NCI-H82 treated with DMSO at 0.1 percent for 48 hours (cell line): ENCODE measurements around the gene CAMSAP3.

Experiments
- DNase-seq: peaks from one replicate; lab custom pipeline; 2025; ENCODE audit not compliant: unreplicated experiment; lab: John Stamatoyannopoulos, UW

The CAMSAP3 gene

DNA sequence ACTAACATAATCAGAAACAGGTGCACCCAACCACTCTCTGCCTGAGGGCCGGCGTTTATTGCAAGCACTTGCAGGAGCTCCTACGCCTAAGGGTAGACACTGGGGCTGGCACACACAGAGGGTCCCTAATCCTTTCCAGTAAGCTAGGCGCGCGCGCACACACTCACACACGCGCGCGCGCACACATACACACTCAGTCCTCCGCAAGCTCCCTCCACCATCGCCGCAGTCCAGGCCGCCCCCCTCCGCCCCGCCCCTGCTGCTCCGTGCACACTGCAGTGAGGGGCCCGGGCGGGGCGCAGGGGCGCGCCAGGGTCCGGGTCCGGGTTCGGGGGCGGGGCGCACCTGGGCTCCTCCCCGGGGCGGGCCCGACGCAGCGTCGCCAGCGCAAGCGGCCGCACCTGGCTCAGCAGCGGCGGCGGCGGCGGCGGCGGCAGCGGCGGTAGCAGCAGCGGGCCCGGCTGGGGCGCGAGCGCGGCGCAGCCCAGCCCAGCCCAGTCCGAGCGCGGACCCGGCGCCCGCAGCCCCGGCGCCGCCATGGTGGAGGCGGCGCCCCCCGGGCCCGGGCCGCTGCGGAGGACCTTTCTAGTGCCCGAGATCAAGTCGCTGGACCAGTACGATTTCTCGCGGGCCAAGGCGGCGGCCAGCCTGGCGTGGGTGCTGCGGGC, at the start of gene CAMSAP3:
Gene CAMSAP3, plus strand, starts transcription at position 398 of the 668 bp plus-strand sequence. Its CDS starts 140 bp downstream, at position 538.
- DNase-seq: peak; percentile 65

DNA sequence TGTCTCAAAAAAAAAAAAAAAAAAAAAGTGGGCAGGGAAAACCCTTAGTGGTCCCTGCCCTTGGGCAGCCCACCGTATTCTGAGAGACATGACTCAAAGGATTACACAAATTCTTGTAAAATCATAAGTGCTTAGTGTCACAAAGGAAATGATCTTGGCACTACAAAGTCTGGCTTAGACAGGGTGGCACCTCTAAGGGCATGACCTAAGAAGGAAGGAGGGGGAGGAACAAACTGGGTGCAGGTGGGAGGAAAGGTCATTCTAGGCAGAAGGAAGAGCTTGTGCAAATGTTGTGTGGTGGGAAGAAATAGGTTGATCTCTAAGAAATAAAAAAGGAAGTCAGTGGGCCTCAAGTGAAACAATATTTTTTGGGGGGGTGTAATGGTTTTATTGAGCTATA, 49.8 kb upstream of the CAMSAP3 start:
- no peak for DNase-seq

- no peak for DNase-seq
Measured at GRCh38 chr19:7547159-7547558, 48.5 kb upstream of the CAMSAP3 start.

DNA sequence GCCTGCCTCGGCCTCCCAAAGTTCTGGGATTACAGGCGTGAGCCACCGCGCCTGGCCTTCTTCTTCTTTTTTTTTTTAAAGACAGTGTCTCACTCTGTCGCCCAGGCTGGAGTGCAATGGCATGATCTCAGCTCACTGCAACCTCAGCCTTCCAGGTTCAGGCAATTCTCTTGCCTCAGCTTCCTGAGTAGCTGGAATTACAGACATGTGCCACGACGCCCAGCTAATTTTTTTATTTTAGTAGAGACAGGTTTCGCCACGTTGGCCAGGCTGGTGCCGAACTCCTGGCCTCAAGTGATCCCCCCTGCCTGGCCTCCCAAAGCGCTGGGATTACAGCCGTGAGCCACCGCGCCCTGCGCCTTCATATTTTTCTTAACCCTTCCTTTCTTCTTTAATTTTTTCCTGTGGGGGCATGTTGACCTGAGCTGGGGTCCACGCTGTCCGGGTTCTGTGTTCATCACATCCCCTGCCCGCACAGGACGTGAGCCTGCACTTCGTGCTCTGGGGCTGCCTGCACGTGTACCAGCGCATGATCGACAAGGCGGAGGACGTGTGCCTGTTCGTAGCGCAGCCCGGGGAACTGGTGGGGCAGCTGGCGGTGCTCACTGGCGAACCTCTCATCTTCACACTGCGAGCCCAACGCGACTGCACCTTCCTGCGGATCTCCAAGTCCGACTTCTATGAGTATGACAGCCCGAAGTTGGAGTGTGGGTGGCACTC, 46.1 kb upstream of the CAMSAP3 start:
- no peak for DNase-seq

DNA sequence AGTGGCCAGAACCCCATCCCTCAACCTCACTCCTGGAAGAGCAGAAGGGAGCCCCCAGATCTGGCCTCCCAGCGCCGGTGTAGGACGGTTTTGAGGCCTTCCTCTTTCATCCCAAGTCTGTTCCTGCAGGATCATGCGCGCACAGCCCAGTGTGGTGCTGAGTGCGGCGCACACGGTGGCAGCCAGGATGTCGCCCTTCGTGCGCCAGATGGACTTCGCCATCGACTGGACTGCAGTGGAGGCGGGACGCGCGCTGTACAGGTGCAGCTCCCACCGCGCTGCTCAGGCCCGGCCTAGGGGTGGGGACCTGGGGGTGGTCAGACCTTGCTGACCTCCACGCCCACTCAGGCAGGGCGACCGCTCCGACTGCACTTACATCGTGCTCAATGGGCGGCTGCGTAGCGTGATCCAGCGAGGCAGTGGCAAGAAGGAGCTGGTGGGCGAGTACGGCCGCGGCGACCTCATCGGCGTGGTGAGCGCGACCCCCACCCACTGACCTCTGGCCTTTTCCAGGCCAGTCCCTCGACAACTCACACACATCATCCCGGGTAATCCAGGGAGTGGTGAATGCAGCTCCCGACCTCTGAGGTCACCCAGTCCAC, 45.4 kb upstream of the CAMSAP3 start:
- DNase-seq: no peak

DNA sequence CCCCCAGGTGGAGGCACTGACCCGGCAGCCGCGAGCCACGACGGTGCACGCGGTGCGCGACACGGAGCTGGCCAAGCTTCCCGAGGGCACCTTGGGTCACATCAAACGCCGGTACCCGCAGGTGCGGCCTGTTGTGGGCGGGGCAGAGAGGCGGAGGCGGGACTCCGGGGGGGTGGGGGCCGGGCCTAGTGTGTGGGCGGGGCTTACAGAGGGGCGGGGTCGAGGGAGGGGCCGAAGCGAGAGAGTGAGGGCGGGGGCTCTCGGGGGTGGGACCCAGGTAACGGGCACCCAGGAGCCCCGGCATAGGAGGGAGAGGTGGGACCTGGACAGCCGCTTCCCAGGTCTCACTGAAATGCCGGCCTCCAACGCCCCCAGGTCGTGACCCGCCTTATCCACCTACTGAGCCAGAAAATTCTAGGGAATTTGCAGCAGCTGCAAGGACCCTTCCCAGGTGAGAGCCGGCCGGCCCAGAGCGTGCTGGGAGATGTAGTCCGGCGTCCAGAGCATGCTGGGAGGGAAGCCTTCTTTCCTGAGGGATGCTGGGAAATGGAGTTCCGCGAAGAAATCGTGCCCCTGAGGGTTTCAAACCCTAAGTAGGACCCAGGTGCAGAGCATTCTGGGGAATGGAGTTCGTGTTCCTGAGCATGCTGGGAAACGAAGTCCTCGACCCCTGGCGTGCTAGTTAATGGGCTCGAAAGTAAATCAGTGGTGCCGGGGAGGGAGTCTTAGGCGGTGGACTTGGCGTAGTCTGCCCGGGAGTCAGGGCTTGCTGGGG, 44.5 kb upstream of the CAMSAP3 start:
- no peak for DNase-seq

DNA sequence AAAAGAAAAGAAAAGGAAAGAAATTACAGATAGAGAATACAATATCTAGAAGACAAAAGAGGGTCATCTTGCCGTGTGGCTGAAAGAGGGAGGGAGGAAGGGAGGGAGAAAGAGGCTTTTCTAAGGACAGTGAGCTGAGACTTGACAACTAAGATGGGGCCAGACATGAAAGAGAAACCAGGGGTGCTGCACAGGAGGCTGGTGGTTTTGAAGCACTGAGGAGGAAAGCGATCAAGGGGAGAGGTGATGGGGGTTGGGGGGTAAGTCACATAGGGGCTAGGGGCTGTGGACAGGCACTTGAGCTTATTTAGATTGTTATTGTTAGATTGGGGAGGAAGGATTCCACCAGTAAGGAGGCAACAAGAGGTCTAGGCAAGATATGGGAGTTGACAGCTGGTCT, 42.9 kb upstream of the CAMSAP3 start:
- no peak for DNase-seq

- no peak for DNase-seq
Measured at GRCh38 chr19:7554565-7554964, 41.1 kb upstream of the CAMSAP3 start.

- DNase-seq: no peak
Measured at GRCh38 chr19:7554990-7555864, 40.4 kb upstream of the CAMSAP3 start.

- no peak for DNase-seq
Measured at GRCh38 chr19:7556696-7557315, 38.9 kb upstream of the CAMSAP3 start.

- DNase-seq: no peak
Measured at GRCh38 chr19:7558667-7559066, 37.0 kb upstream of the CAMSAP3 start.

DNA sequence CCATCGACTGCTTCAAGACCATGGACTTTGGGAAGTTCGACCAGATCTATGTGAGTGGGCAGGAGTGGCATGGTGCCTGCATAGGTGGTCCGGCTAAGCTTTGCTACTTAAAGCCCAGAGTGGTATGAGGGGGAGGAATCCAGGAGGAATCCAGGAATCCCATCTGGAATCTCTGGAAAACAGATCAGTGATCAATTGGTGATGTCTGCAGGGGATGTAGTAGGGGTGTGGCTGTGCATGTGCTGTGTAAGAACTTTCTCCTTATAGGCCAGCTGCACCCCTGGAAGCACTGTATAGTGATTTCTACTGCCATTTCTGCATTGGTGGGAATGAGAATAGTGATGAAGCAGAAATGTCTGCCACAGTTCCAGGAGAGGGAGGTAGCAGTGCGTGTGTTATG, 36.6 kb upstream of the CAMSAP3 start:
- DNase-seq: no peak

DNA sequence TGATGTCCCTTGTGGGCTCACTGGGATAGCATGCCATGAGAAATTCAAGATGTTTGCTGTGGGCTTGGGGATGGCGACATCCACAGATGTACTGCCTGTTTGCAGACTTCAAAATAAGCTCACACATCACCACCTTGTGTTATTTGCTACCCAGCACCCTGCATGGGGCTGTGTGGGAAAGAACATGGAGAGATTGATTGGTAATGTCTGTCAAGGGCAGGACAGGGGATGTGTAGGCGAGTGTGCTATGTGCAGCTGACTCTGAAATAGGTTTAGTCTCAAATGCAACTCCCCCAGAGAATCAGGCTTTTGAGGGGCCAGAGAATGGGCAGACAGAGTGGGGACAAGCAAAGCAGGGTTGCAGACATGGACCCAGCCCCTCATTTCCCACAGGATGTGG, 35.4 kb upstream of the CAMSAP3 start:
- no peak for DNase-seq

DNA sequence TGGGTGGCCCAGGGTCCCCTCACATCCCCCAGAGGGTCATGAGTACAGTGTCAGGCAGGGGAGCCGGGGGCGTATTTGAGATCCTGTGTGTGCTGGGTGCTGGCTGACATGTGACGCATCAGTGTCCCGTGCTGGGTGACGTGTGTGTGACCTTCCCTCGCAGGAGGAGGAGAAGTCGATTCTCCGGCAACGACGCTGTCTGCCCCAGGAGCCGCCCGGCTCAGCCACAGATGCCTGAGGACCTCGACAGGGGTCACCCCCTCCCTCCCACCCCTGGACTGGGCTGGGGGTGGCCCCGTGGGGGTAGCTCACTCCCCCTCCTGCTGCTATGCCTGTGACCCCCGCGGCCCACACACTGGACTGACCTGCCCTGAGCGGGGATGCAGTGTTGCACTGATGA, 34.3 kb upstream of the CAMSAP3 start:
- no peak for DNase-seq

GRCh38 chr19:7562646-7563393, 32.8 kb upstream of the CAMSAP3 start:
- no peak for DNase-seq

DNA sequence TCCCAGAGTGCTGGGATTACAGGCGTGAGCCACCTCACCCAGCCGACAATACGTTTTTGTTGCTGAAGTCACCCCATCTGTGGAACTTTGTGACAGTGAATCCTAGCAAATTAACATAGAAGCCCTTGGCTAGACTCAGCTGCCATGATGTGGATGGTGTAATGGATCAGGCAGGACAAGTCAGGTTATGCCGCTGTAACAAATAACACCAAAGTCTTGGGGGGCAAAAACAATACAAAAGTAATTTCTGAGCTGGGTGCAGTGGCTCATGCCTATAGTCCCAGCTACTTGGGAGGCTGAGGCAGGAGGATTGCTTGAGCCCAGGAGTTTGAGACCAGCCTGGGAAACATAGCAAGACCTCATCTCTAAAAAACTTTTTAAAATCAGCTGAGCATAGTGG, 30.8 kb upstream of the CAMSAP3 start:
- DNase-seq: no peak

DNA sequence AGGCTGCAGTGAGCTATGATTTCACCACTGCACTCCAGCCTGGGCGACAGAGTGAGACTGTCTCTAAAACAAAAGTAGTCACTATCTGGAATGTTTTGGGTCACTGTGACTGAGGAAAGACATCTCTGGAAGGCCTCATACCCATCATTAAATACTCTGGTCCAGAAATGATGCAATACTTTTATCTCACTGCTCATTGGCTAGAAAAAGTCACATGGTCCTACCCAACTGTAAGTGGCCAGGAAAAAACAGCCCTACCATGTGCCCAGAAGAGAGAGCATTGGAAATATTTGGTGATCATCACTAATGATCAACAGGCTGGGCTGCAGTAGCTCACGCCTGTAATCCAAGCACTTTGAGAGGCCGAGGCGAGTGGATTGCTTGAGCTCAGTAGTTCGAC, 30.3 kb upstream of the CAMSAP3 start:
- DNase-seq: no peak

- no peak for DNase-seq
Measured at GRCh38 chr19:7570761-7571160, 24.9 kb upstream of the CAMSAP3 start.

DNA sequence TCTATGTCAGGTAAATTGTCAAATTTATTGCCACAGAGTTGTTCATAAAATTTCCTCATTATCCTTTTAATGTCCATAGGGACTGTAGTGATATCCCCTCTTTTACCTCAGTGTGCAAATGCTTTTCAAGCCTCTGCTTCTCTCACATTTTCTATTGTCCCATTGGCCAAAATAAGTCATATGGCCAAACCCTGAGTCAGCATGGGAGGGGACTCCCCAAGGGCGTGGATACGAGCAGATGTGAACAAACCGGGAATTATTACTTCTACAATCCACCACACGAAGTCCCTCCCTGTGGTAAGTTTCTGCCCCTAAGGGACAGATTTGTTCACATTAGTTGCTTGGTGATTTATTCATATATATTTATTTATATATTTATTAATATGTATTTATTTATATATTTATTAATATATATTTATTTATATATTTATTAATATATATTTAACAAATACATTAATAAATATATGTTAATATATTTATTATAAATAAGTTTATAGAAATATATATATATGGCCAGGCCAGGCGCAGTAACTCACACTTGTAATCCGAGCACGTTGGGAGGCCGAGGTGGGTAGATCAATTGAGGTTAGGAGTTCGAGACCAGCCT, 20.1 kb upstream of the CAMSAP3 start:
- DNase-seq: no peak
